HT1080 (cell line): Measurements from ENCODE around the gene CNPY4. TPM values are rescaled to one million over a fixed set of nuclear protein-coding genes. Genes with fewer than 3 reads are reported as not detected.
A peak's percentile ranks its signal among the peaks of the same experiment; 100 is the strongest.
"Not testable (repeated sequence)": the region's sequence is repeated elsewhere in the genome, so short reads cannot be mapped to it uniquely, and the experiment has no call there.

ENCODE experiments used
- DNase-seq: peaks from one replicate; pipeline ENCODE4 v3.0.0-alpha.2; 2015; ENCODE audit warnings: low read depth
- total RNA-seq: library from RNA; depleted of rRNA; stranded (reverse); fragments of >200 nt; shearing (Covaris generic); gene quantifications from 2 replicates; pipeline ENCODE4 v1.2.3, GENCODE V29; 2014

Gene CNPY4
- total RNA-seq, 1 experiment from 2014 or later, result 11.8 TPM

DNA sequence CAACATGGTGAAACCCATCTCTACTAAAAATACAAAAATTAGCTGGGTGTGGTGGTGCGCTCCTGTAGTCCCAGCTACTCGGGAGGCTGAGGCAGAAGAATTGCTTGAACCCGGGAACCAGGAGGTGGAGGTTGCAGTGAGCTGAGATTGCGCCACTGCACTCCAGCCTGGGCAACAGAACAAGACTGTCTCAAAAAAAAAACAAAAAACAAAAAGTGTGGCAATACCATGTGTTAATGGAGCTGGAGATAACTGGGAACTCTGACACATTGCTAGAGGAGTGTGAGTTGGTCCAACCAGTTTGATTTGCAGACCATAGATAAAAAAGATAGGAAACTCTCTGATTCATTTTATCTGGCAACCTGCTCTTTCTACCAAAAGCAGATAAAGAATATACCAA lies 26.9 kb downstream of the CNPY4 start:
- not testable (repeated sequence) for DNase-seq

DNA sequence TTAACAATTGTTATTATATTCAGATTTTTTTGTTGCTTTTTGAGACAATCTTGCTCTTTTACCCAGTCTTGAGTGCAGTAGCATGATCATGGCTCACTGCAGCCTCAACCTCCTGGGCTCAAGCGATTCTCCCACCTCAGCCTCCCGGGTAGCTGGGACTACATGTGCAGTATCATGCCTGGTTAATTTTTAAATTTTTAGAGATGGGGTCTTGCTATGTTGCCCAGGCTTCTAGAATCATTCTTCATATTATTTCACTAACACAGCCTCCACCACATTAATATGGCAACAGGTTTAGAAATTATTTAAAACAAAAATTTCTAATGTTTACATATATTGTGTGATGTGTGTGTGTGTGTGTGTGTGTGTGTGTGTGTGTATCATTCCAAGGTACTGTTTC lies 27.8 kb downstream of the CNPY4 start:
- no peak for DNase-seq

GRCh38 chr7:100148225-100148558 lies 28.8 kb downstream of the CNPY4 start:
- no peak for DNase-seq

DNA sequence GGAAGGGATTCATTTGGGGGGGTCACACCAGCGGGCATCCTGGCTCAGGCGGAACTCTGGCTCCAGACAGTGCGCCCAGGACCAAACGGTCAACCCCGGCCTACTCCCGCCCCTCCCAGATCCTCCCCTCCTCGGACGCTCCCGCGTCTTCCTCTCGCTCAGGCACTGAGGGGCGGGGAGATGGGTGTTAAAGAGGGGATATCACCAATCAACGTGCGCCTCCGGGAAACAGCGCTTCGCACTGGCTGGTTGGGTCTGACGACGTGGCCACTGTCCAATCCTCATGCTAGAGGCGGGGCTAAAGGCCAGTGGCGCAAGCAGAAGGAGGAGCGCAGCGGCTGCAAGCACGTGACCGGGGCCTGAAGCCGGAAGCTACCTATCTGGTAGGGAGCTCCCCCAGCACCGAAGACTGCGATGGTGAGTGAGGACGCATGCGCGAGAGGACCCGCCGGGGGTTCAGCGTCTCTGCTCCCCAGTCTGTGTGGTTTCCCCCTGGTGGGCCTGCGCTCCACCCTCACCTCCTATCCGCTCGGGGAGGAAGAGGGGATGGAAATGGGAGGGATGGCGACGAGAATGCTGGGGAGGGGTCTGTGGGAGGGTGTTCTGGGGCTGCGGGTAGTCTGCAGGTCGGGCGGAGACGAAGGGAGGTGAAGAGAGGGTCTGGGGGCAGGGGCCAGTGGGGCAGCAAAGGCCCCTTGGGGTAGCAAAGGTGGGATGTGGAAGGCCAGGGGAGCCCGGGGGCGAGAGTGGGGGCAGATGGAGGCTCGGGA lies 29.3 kb downstream of the CNPY4 start, which contains the start of gene LAMTOR4:
Gene LAMTOR4 (plus strand): TSS at position 360 of the 770 bp plus-strand sequence. CDS start 55 bp downstream, at position 415.
- DNase-seq, result peak; percentile 99

DNA sequence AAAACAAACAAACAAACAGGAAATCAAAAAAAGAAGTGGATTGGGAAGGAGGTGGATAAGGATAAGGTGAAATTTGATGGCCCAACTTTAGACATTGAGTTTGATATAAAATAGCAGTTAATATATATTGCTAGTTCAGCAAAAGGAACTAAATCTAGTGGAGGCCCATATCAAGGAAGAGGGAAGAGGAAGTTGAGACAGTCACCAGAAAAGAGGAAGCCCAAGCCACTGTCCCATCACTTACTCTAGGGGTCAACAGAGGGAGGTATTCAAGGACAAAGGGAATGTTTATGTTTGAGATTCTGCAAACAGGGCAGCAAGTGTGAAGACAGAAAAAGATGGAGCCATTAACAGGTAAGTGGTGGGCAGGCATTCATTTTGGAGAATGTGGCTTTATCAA lies 33.0 kb downstream of the CNPY4 start:
- no peak for DNase-seq

GRCh38 chr7:100152937-100153666 lies 33.7 kb downstream of the CNPY4 start:
- no peak for DNase-seq

DNA sequence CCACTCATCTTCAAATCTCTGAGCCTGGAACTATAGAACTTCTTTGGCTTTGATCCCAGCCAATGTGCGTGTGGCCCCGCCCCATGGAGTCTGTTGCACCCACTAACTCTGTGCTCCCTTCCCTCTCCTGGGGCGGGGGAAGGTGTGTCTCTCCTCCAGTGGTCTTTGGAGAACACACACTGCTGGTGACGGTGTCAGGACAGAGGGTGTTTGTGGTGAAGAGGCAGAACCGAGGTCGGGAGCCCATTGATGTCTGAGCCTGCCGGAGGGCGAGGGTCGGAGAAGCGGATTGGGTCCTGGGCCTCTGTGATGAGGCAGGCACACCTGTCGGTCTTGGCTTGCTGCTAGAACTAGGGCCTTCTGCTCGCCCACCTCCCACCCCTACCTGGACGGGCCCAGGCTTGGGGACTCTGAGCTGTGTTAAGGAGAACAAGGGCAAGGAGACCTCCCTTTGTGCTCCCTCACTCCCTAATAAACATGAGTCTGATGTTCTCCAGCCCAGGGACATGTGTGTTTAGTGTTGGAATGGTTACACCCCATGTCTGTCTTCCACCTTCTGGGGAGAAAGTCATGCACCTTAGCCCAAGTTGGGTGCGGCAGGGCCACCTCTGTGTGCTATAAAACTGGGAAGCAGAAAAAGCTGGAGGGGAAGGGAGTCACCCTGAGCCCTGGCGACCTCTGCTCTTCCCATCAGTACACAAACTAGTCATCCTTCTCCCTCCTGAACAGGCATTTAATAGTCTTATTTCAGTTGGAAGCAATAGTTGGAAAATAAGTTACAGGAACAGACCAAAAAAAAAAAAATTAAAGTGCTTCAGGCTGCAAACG lies 34.5 kb downstream of the CNPY4 start:
- DNase-seq, result no peak

DNA sequence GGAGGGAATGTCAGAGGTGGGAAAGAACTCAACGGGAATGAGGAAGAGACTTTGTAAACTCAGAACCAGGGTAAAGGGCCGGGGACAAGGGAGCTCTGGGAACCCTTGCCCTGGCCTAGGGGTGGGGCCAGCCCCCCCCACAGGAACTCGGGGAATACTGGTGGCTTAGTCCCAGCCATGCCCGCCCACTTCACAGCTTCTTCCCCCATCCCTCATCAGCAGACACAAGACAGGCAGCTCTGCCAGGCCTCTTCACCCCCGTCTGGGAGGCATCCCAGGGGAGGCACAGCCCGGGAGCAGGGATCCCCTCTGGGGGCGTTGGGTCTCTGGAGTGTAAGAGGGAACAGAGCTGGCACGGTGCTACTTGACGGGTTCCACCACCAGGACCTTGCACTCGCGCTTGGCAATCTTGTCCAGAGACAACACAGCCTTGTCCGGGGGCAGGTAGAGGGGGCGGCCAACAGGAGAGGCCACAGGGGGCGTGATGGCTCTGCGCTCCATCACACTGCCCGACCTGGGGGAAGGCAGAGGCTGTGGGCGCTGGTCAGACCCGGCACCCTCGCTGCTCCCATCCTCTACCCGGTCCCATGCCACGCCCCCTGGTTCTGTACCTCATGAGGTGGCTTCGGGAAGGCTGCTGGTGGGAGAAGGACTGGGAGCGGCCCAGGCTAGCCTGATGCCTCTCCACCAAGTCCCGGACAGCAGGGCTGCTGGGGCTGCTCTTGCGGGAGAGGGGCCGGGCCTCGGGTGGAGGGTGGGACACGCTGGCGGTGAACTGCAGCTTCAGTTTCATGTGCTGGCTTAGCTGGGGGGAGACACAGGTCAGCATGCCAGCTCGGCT lies 35.4 kb downstream of the CNPY4 start:
- DNase-seq, result no peak

DNA sequence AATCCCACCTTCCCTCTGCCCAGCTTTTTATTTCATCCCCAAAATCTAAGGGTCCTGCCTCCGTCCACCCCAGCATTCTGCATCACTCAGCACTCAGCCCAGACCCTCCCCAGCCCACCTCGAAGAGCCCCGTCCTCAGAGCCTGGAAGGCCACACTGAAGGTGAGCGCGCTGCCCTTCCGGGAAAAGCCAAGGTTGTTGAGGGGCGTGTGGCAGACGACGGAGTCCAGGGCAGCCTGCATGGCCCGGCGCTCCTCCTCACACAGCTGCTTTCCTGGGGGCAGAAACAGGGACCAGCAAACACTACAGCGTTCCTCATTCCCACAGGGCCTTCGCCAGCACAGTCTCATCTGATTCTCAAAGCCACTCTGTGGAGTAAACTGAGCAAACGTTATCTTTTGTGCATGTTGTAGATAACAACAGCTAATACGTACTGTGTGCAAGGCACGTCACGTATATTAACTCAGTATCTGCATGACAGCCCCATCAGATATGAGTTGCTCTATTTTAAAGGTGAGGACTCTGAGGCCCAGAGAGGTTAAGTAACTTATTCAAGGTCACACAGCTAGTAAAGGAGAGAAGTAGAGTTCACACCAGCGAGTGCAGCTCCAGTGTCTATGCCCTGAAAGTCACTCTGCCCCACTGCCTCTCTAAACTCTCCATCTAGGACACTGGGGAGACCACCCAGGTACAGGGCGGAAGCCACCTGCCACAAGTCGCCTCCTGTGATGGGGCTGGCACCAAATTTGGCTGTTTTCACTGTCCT lies 36.3 kb downstream of the CNPY4 start:
- DNase-seq, result no peak

GRCh38 chr7:100156331-100157068 lies 37.1 kb downstream of the CNPY4 start:
- DNase-seq, result no peak

DNA sequence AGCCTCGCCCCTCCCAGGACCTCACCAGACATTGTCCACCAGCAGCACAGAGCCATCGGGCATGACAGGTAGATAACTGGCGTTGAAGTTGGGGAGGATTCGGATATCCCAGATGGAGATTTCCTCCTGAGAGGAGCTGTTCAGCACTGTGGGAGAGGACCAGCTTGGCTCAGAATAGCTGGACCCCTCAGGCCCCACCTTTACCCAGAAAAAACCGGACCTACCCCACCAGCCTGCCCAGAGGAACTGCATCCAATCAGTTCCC lies 37.6 kb downstream of the CNPY4 start:
- DNase-seq, result no peak

- DNase-seq, result no peak
These were observed 38.1 kb downstream of the CNPY4 start for GRCh38 chr7:100157334-100158228.

- peak; percentile 82 for DNase-seq
These were observed 39.0 kb downstream of the CNPY4 start, which contains the start of gene TRAPPC14 for GRCh38 chr7:100158229-100159098. Gene TRAPPC14 (minus strand): TSS chr7:100158723. CDS start chr7:100158499, 224 bp downstream.

DNA sequence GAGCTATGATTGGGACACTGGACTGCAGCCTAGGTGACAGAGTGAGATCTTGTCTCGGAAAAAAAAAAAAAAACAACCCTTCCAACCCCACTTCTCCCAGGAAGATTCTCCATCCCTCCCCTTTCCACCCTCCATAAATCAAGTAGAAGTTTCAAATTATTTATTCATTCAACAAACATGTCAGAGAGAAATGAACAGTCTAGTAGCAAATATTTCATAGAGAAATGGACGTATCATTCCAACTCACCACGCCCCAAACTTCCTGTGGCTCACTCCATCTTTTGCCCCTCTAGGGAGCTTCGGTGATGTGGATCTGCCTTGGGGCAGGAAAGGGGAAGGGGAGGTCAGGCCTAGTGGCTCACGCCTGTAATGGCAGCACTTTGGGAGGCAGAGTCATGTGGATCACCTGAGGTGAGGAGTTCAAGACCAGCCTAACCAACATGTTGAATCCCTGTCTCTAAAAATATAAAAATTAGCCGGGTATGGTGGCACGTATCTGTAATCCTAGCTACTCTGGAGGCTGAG lies 39.7 kb downstream of the CNPY4 start:
- peak; percentile 38 for DNase-seq

- no peak for DNase-seq
These were observed 40.6 kb downstream of the CNPY4 start for GRCh38 chr7:100160067-100160466.

DNA sequence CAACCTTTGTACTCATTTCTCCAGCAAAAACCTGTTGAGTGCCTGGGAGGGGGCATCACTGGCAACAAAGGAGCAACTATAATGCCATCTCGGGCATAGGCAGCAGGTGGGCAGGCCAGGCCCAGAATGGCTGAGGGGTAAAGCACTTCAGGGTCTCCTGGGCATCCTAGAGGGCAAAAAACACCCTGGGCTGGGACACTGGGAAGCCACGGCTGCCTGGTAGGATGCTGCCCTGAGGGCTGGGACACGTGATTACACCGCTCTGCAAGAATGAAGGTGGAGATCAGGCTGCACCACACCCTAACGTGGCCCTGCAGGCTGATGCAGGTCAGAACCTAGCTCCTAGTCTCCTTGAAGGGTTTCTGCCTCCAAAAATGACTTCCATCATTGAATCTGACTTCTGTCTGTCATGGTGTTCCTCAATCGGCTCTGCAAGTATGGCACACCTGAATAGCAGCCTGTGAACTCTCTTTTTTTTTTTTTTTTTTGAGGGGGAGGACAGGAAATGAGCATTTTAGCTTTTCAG lies 43.6 kb downstream of the CNPY4 start:
- no peak for DNase-seq

DNA sequence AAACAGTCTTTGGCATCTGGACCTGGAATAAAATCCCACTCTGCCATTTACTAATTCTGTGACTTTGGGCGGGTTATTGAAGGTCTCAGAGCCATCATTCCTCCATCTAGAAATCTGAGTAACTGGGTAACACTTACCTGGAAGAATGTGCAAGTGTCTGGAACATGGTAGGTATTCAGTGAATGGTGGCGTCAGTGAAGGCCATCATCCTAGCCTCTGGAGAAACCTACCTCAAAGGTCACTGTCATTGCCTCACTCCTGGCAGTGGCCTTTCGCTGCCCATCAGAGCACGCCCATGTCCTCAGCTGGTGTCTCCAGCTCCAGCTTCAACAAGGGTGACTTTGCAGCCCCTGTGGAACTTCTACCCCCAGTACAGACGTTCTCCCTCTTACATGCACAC lies 44.4 kb downstream of the CNPY4 start:
- no peak for DNase-seq
